HepG2 (cell line): ENCODE results near the gene KIAA1614. TPM values are rescaled to one million over a fixed set of nuclear protein-coding genes. Genes with fewer than 3 reads are reported as not detected.

Experiments used
- ATAC-seq: fragments of 200-7000 bp; cut with Tn5 transposase; 3 replicates; pipeline ENCODE4 v1.9.1; 2020; ENCODE audit warnings: mild to moderate bottlenecking, moderate library complexity
- BruUV-seq: library from RNA; stranded (reverse); fragments of 400-500 nt; replicated peaks from 2 replicates; lab custom pipeline; 2021; lab: Mats Ljungman, UMichigan
- CTCF ChIA-PET: fragments of 300-600 bp; formaldehyde crosslinking; extraction: SDS; loops from one replicate; lab custom pipeline; 2021; ENCODE audit warnings: low total read pairs, inconsistent platforms, low intra/inter-chr PET ratio; lab: Yijun Ruan, JAX
- POLR2A ChIA-PET: fragments of 350-600 bp; sonication (Branson Sonifier 250); formaldehyde crosslinking; loops from one replicate; lab custom pipeline; 2020; ENCODE audit warnings: antibody characterized with exemption, inconsistent platforms; lab: Yijun Ruan, JAX
- DNase-seq: peaks from one replicate; pipeline ENCODE4 v3.0.0-alpha.2; 2015; ENCODE audit warnings: low spot score
- FAIRE-seq: peaks from 3 replicates; lab custom pipeline; 2011; peaks lifted over from hg19 to GRCh38; lab: Jason Lieb, UNC
- H2AFZ ChIP-seq: one replicate; pipeline ENCODE4 v1.6.1; 2011; ENCODE audit warnings: low read length, inconsistent platforms
- H3K27ac ChIP-seq: fragments of 300-600 bp; 3 replicates; pipeline ENCODE4 v1.8.0; 2011; ENCODE audit warnings: mixed run types, mild to moderate bottlenecking, mixed read lengths, low read length, inconsistent platforms; ENCODE audit not compliant: insufficient read depth; ENCODE audit errors: extremely low read length
- H3K27me3 ChIP-seq, 2 experiments: fragments of 200-600 bp in 1 of 2; 2 replicates in 1 of 2; 3 replicates in 1 of 2; pipeline versions ENCODE4 v1.6.0 to v1.8.0; 2011; ENCODE audit warnings: low read length in 2 of 2, mild to moderate bottlenecking in 2 of 2, moderate library complexity in 2 of 2, inconsistent platforms in 1 of 2; ENCODE audit not compliant: insufficient read depth in 2 of 2, control insufficient read depth in 1 of 2
- H3K36me3 ChIP-seq, 2 experiments: fragments of 200-600 bp in 1 of 2; replicated peaks in 1 of 2; 2 replicates in 1 of 2; 3 replicates in 1 of 2; pipeline versions ENCODE4 v1.5.1 to v1.8.0; 2011; ENCODE audit warnings: low read length in 2 of 2, inconsistent platforms in 1 of 2; ENCODE audit not compliant: insufficient read depth in 2 of 2, control insufficient read depth in 1 of 2
- H3K4me1 ChIP-seq: 2 replicates; pipeline ENCODE4 v1.5.1; 2012; ENCODE audit warnings: low read length, inconsistent platforms; ENCODE audit not compliant: insufficient read depth
- H3K4me2 ChIP-seq: 2 replicates; pipeline ENCODE4 v1.6.0; 2011; ENCODE audit warnings: low read depth, low read length, inconsistent platforms
- H3K4me3 ChIP-seq, 3 experiments: fragments of 200-600 bp in 1 of 3; sonication (generic), shearing (Covaris generic) in 1 of 3; replicated peaks in 1 of 3; 2 replicates each; pipeline ENCODE4 v1.5.1; 2011 to 2016; ENCODE audit warnings: low read length in 3 of 3, inconsistent platforms in 2 of 3, low read depth in 2 of 3, mild to moderate bottlenecking in 2 of 3, control low read depth in 1 of 3, mixed read lengths in 1 of 3; ENCODE audit not compliant: insufficient read depth in 1 of 3
- H3K79me2 ChIP-seq: one replicate; pipeline ENCODE4 v1.6.1; 2011; ENCODE audit warnings: low read length, inconsistent platforms; ENCODE audit not compliant: insufficient read depth
- H3K9ac ChIP-seq: 2 replicates; pipeline ENCODE4 v1.6.0; 2011; ENCODE audit warnings: mild to moderate bottlenecking, low read depth, low read length, inconsistent platforms; ENCODE audit not compliant: insufficient read depth
- H3K9me3 ChIP-seq: 2 replicates; pipeline ENCODE4 v1.5.1; 2012; ENCODE audit warnings: mild to moderate bottlenecking, low read length
- H4K20me1 ChIP-seq: 2 replicates; pipeline ENCODE4 v1.6.0; 2011; ENCODE audit warnings: inconsistent platforms, mild to moderate bottlenecking, low read length, moderate library complexity; ENCODE audit not compliant: insufficient read depth
- AGO2 ChIP-seq: fragments of 200-400 bp; formaldehyde crosslinking; optimal IDR thresholded peaks from 2 replicates; pipeline ENCODE3; 2017; ENCODE audit warnings: mild to moderate bottlenecking, low read depth, low read length, moderate library complexity
- JUN ChIP-seq: sonication (generic); formaldehyde crosslinking; IDR thresholded peaks from 2 replicates; pipeline ENCODE4 v1.4.0; 2020; ENCODE audit warnings: mild to moderate bottlenecking, missing genetic modification reagents
- KMT2A ChIP-seq: sonication (generic); formaldehyde crosslinking; IDR thresholded peaks from 2 replicates; pipeline ENCODE4 v1.4.0; 2020; ENCODE audit warnings: missing genetic modification reagents
- SIN3B ChIP-seq: fragments of 150-350 bp; IDR thresholded peaks from 2 replicates; pipeline ENCODE4 v1.6.1; 2014; ENCODE audit warnings: low read length
- SOX5 ChIP-seq: IDR thresholded peaks from 2 replicates; pipeline ENCODE4 v1.6.1; 2016; ENCODE audit warnings: borderline replicate concordance
- TFDP1 ChIP-seq: IDR thresholded peaks from 2 replicates; pipeline ENCODE4 v1.6.1; 2016; ENCODE audit warnings: missing compliant biosample characterization, missing genetic modification reagents, borderline replicate concordance
- TIGD3 ChIP-seq: sonication (generic); formaldehyde crosslinking; IDR thresholded peaks from 2 replicates; pipeline ENCODE4 v1.5.1; 2020; ENCODE audit warnings: mild to moderate bottlenecking, missing genetic modification reagents, borderline replicate concordance
- ZBTB34 ChIP-seq: sonication (generic); formaldehyde crosslinking; IDR thresholded peaks from 2 replicates; pipeline ENCODE4 v1.8.0; 2022; ENCODE audit warnings: mild to moderate bottlenecking, missing genetic modification reagents
- ZNF549 ChIP-seq: sonication (generic); formaldehyde crosslinking; IDR thresholded peaks from 2 replicates; pipeline ENCODE4 v1.5.0; 2020; ENCODE audit warnings: missing genetic modification reagents
- ZNF777 ChIP-seq: sonication (generic); formaldehyde crosslinking; IDR thresholded peaks from 2 replicates; pipeline ENCODE4 v1.4.0; 2020; ENCODE audit warnings: missing genetic modification reagents
- WGBS: methylation state at CpG from one replicate; pipeline ENCODE4 v1.1.6; 2017; ENCODE audit warnings: low lambda C conversion rate; 5-methylcytosine and 5-hydroxymethylcytosine counted together
- in situ Hi-C: cut with HindIII; loops from 2 replicates; pipeline ENCODE4 v1.10.0; 2017; ENCODE audit warnings: low pct_unique_long_range_greater_than_20kb; ENCODE audit not compliant: extremely low pct_ligation_motif_present
- intact Hi-C: fragments of 100-400 bp; cut with micrococcal nuclease; formaldehyde crosslinking; loops from one replicate; pipeline ENCODE4 v1.10.0; 2022; ENCODE audit not compliant: unreplicated experiment
- polyA plus RNA-seq, 8 experiments: library from polyadenylated mRNA; depleted of rRNA in 3 of 8; stranded (reverse) in 7 of 8; unstranded in 1 of 8; fragments of >200 nt; fragmentation: Illumina TruSeq in 4 of 8; extraction: Trizol in 4 of 8; gene quantifications; 2 replicates each; pipeline versions ENCODE4 v1.2.1 to v1.2.3, GENCODE V29; 2011 to 2016; ENCODE audit warnings: low read depth in 4 of 8, missing spikeins in 1 of 8, mixed read lengths in 1 of 8; ENCODE audit not compliant: insufficient read depth in 1 of 8
- total RNA-seq, 5 experiments: library from RNA; depleted of rRNA; stranded (reverse); fragments of >200 nt; fragmentation: Illumina TruSeq; extraction: Trizol; gene quantifications; 2 replicates each; pipeline ENCODE4 v1.2.3, GENCODE V29; 2016; ENCODE audit warnings: low read depth in 1 of 5
- TF ChIP-seq, protein P1 (sequence below): sonication (generic); formaldehyde crosslinking; IDR thresholded peaks from 2 replicates; pipeline ENCODE4 v1.9.0; 2022; ENCODE audit warnings: missing genetic modification reagents, mild to moderate bottlenecking, borderline replicate concordance

KIAA1614 gene
- total and polyA plus RNA-seq, 2 of the 13 experiments (the other 11 are each of a cell fraction or from before 2014, with no cell fraction given) = 0.15 to 0.77 TPM

GRCh38 chr1:180916771-180917170 lies 4.1 kb downstream of the KIAA1614 start:
- Histone ChIP-seq H3K79me2 (no peaks in the 10 kb centered on the region), H3K9me3 (no peaks in the 10 kb centered on the region), H3K4me3 (no peak overlapping the region; a peak in 1 of 6 replicates), H3K9ac (no peak overlapping the region), H3K27ac (no peak overlapping the region), H3K4me1 (peaks cover 20% of the 10 kb centered on the region), H2AFZ (no peak overlapping the region), H3K27me3 (peaks cover 5 to 28% of the 10 kb centered on the region in 2 experiments), H3K4me2 (peak overlapping the region; percentile 36; the same call in 1 of the 2 replicates), H3K36me3 (no peaks in the 10 kb centered on the region), H4K20me1 (no peaks in the 10 kb centered on the region)
- DNase-seq (no peak), FAIRE-seq (no peak), ATAC-seq (peak; percentile 9; the same call in 2 of the 3 replicates)
- POLR2A ChIA-PET = no interaction called here
- intact Hi-C loops (loop anchor here (1.0 kb wide), 1 partner anchor 9 kb away; no protein-coding TSS in a partner anchor), in situ Hi-C loops (no loop called here)
- no TSS peak for BruUV-seq
- TF ChIP-seq TIGD3 (CRISPR knock-in tag) (no peak), ZBTB34 (CRISPR knock-in tag) (no peak), TFDP1 (no peak), SOX5 (CRISPR knock-in tag) (no peak), KMT2A (CRISPR knock-in tag) (no peak), AGO2 (no peak), ZNF549 (CRISPR knock-in tag) (no peak), JUN (CRISPR knock-in tag) (no peak), SIN3B (no peak), ZNF777 (CRISPR knock-in tag) (0 out of 2 replicates have a peak, but pooled peaks have one; percentile 1)
- TF ChIP-seq, protein P1, sequence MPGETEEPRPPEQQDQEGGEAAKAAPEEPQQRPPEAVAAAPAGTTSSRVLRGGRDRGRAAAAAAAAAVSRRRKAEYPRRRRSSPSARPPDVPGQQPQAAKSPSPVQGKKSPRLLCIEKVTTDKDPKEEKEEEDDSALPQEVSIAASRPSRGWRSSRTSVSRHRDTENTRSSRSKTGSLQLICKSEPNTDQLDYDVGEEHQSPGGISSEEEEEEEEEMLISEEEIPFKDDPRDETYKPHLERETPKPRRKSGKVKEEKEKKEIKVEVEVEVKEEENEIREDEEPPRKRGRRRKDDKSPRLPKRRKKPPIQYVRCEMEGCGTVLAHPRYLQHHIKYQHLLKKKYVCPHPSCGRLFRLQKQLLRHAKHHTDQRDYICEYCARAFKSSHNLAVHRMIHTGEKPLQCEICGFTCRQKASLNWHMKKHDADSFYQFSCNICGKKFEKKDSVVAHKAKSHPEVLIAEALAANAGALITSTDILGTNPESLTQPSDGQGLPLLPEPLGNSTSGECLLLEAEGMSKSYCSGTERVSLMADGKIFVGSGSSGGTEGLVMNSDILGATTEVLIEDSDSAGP (CRISPR knock-in tag) = 0 out of 2 replicates have a peak, but pooled peaks have one; percentile 18
- CTCF ChIA-PET = interaction anchor here (1.4 kb wide), 1 partner anchor 35 kb away, joined by 4 read pairs; no protein-coding TSS in a partner anchor
- 55% methylated on average over 4 of the region's 10 CpGs for WGBS
